ENCODE data around the gene PARG.

The PARG gene

DNA sequence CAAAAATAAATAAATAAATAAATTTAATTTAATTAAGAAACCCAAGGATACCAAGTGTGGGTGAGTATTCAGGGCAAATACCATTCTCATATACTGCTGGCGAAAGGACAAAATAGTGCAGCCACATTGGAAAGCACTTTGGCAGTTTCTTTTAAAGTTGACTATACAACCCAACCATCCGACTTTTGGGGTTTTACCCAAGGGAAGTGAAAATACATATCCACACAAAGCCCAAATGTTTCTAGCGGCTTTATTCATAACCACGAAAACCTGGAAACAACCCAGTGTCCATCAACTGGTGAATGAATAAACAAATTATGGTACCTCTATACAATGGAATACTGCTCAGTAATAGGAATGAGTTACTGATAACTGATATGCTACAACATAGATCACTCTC is 143.6 kb downstream of the PARG start:
- Histone ChIP-seq H3K27me3 (ENCODE audit: insufficient read depth, low read length) (no peaks in the 10 kb centered on the region), H4K8ac (ENCODE audit: low read depth, low read length) (no peak overlapping the region), H3K18ac (ENCODE audit: low read length) (no peak overlapping the region), H3K4me2 (ENCODE audit: low read length) (no peak overlapping the region), H2BK120ac (ENCODE audit: insufficient read depth, low read length, poor library complexity) (no peak overlapping the region), H3K79me2 (ENCODE audit: control insufficient read depth, insufficient read depth, low read length, poor library complexity) (no peaks in the 10 kb centered on the region), H2AK5ac (ENCODE audit: low read length) (no peak overlapping the region), H3K4me1 (ENCODE audit: control insufficient read depth in 1 of 2, insufficient read depth in 2 of 2, low read length in 2 of 2) (no peaks in the 10 kb centered on the region), H3K36me3 (ENCODE audit: control insufficient read depth in 1 of 2, insufficient read depth in 2 of 2, low read length in 2 of 2) (no peaks in the 10 kb centered on the region), H3K14ac (ENCODE audit: low read length) (no peak overlapping the region), H3K9me3 (ENCODE audit: insufficient read depth, low read depth, low read length) (no peaks in the 10 kb centered on the region), H3K79me1 (ENCODE audit: low read length) (no peaks in the 10 kb centered on the region), H2AFZ (ENCODE audit: insufficient read depth, low read length, poor library complexity) (no peak overlapping the region), H3K4me3 (ENCODE audit: low read depth, low read length) (no peak overlapping the region), H4K12ac (ENCODE audit: low read depth, low read length) (no peak overlapping the region), H2BK5ac (ENCODE audit: low read depth, low read length, poor library complexity) (no peak overlapping the region), H4K91ac (ENCODE audit: low read depth, low read length) (no peak overlapping the region), H3K4ac (ENCODE audit: low read depth, low read length) (no peak overlapping the region), H3K9ac (ENCODE audit: low read length) (no peak overlapping the region), H2BK12ac (ENCODE audit: low read length) (no peak overlapping the region), H3K23ac (ENCODE audit: low read length) (no peak overlapping the region), H3K27ac (ENCODE audit: low read depth, low read length) (no peak overlapping the region)
- no peak for DNase-seq
- WGBS (ENCODE audit: extremely low coverage, insufficient coverage, insufficient read length), result no CpG with 5 or more reads among the region's 4 CpGs

GRCh38 chr10:49791100-49791499 is 150.7 kb downstream of the PARG start:
- Histone ChIP-seq H2AK5ac (ENCODE audit: low read length) (no peak overlapping the region), H2BK12ac (ENCODE audit: low read length) (no peak overlapping the region), H3K9ac (ENCODE audit: low read length) (no peak overlapping the region), H3K79me2 (ENCODE audit: control insufficient read depth, insufficient read depth, low read length, poor library complexity) (no peaks in the 10 kb centered on the region), H2BK120ac (ENCODE audit: insufficient read depth, low read length, poor library complexity) (no peak overlapping the region), H3K79me1 (ENCODE audit: low read length) (no peaks in the 10 kb centered on the region), H3K4ac (ENCODE audit: low read depth, low read length) (no peak overlapping the region), H2AFZ (ENCODE audit: insufficient read depth, low read length, poor library complexity) (no peak overlapping the region), H3K18ac (ENCODE audit: low read length) (no peak overlapping the region), H3K9me3 (ENCODE audit: insufficient read depth, low read depth, low read length) (no peaks in the 10 kb centered on the region), H3K23ac (ENCODE audit: low read length) (no peak overlapping the region), H3K4me1 (ENCODE audit: control insufficient read depth in 1 of 2, insufficient read depth in 2 of 2, low read length in 2 of 2) (no peaks in the 10 kb centered on the region), H3K27me3 (ENCODE audit: insufficient read depth, low read length) (no peaks in the 10 kb centered on the region), H3K4me3 (ENCODE audit: low read depth, low read length) (no peak overlapping the region), H4K12ac (ENCODE audit: low read depth, low read length) (no peak overlapping the region), H3K14ac (ENCODE audit: low read length) (no peak overlapping the region), H3K27ac (ENCODE audit: low read depth, low read length) (no peak overlapping the region), H2BK5ac (ENCODE audit: low read depth, low read length, poor library complexity) (no peak overlapping the region), H4K91ac (ENCODE audit: low read depth, low read length) (no peak overlapping the region), H3K4me2 (ENCODE audit: low read length) (no peak overlapping the region), H4K8ac (ENCODE audit: low read depth, low read length) (no peak overlapping the region), H3K36me3 (ENCODE audit: control insufficient read depth in 1 of 2, insufficient read depth in 2 of 2, low read length in 2 of 2) (no peaks in the 10 kb centered on the region)
- no CpG with 5 or more reads among the region's 5 CpGs for WGBS (ENCODE audit: extremely low coverage, insufficient coverage, insufficient read length)
- DNase-seq, result no peak

DNA sequence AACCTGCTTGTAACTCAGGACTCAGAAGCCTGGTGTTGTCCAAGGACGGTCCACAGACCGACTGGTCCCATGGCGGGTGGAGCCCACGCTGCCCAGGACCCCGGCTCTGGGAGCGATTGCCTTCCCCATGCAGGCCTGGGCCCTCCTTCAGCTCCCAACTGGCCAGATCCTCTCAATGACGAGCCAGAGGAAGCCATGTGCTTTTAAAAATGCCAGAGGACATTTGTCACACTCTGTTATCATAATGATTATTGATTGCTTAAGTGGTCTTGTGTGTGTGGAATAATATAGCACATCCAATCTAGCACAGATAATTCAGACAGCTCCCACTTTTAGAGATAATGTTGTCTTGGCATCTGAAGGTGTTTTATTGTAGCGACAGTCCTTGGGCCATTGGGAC is 157.1 kb downstream of the PARG start:
- no peak overlapping the region for H4K8ac ChIP-seq (ENCODE audit: low read depth, low read length)
- no peak overlapping the region for H3K9ac ChIP-seq (ENCODE audit: low read length)
- no peaks in the 10 kb centered on the region for H3K9me3 ChIP-seq (ENCODE audit: insufficient read depth, low read depth, low read length)
- H3K4ac ChIP-seq (ENCODE audit: low read depth, low read length), result no peak overlapping the region
- no peak overlapping the region for H4K91ac ChIP-seq (ENCODE audit: low read depth, low read length)
- WGBS (ENCODE audit: extremely low coverage, insufficient coverage, insufficient read length), result no CpG with 5 or more reads among the region's 8 CpGs
- no peak overlapping the region for H2BK120ac ChIP-seq (ENCODE audit: insufficient read depth, low read length, poor library complexity)
- no peak overlapping the region for H2AFZ ChIP-seq (ENCODE audit: insufficient read depth, low read length, poor library complexity)
- H3K27me3 ChIP-seq (ENCODE audit: insufficient read depth, low read length), result no peaks in the 10 kb centered on the region
- H3K4me2 ChIP-seq (ENCODE audit: low read length), result no peak overlapping the region
- no peak overlapping the region for H2AK5ac ChIP-seq (ENCODE audit: low read length)
- H4K12ac ChIP-seq (ENCODE audit: low read depth, low read length), result no peak overlapping the region
- no peak overlapping the region for H3K14ac ChIP-seq (ENCODE audit: low read length)
- H2BK5ac ChIP-seq (ENCODE audit: low read depth, low read length, poor library complexity), result no peak overlapping the region
- no peaks in the 10 kb centered on the region for H3K4me1 ChIP-seq (ENCODE audit: control insufficient read depth in 1 of 2, insufficient read depth in 2 of 2, low read length in 2 of 2)
- H3K27ac ChIP-seq (ENCODE audit: low read depth, low read length), result no peak overlapping the region
- H3K79me1 ChIP-seq (ENCODE audit: low read length), result no peaks in the 10 kb centered on the region
- no peak overlapping the region for H2BK12ac ChIP-seq (ENCODE audit: low read length)
- H3K36me3 ChIP-seq (ENCODE audit: control insufficient read depth in 1 of 2, insufficient read depth in 2 of 2, low read length in 2 of 2), result no peaks in the 10 kb centered on the region
- H3K79me2 ChIP-seq (ENCODE audit: control insufficient read depth, insufficient read depth, low read length, poor library complexity), result no peaks in the 10 kb centered on the region
- DNase-seq, result no peak
- no peak overlapping the region for H3K23ac ChIP-seq (ENCODE audit: low read length)
- H3K18ac ChIP-seq (ENCODE audit: low read length), result no peak overlapping the region
- no peak overlapping the region for H3K4me3 ChIP-seq (ENCODE audit: low read depth, low read length)

- Histone ChIP-seq H3K4me3 (ENCODE audit: low read depth, low read length) (no peak overlapping the region), H3K27me3 (ENCODE audit: insufficient read depth, low read length) (no peaks in the 10 kb centered on the region)
Measured at GRCh38 chr10:49783645-49784044, 158.2 kb downstream of the PARG start.

More at GRCh38 chr10:49783645-49784044, 158.2 kb downstream of the PARG start:
- H3K18ac ChIP-seq (ENCODE audit: low read length), result no peak overlapping the region
- H2BK12ac ChIP-seq (ENCODE audit: low read length), result no peak overlapping the region
- H2BK120ac ChIP-seq (ENCODE audit: insufficient read depth, low read length, poor library complexity), result no peak overlapping the region
- H2AFZ ChIP-seq (ENCODE audit: insufficient read depth, low read length, poor library complexity), result no peak overlapping the region
- H3K79me2 ChIP-seq (ENCODE audit: control insufficient read depth, insufficient read depth, low read length, poor library complexity), result no peaks in the 10 kb centered on the region
- H4K91ac ChIP-seq (ENCODE audit: low read depth, low read length), result no peak overlapping the region
- no peak for DNase-seq
- H4K8ac ChIP-seq (ENCODE audit: low read depth, low read length), result no peak overlapping the region
- no peaks in the 10 kb centered on the region for H3K9me3 ChIP-seq (ENCODE audit: insufficient read depth, low read depth, low read length)
- H3K4me2 ChIP-seq (ENCODE audit: low read length), result no peak overlapping the region
- H2BK5ac ChIP-seq (ENCODE audit: low read depth, low read length, poor library complexity), result no peak overlapping the region
- no peak overlapping the region for H3K9ac ChIP-seq (ENCODE audit: low read length)
- no peaks in the 10 kb centered on the region for H3K79me1 ChIP-seq (ENCODE audit: low read length)
- H3K4me1 ChIP-seq (ENCODE audit: control insufficient read depth in 1 of 2, insufficient read depth in 2 of 2, low read length in 2 of 2), result no peaks in the 10 kb centered on the region
- H3K4ac ChIP-seq (ENCODE audit: low read depth, low read length), result no peak overlapping the region
- no peak overlapping the region for H4K12ac ChIP-seq (ENCODE audit: low read depth, low read length)
- no peaks in the 10 kb centered on the region for H3K36me3 ChIP-seq (ENCODE audit: control insufficient read depth in 1 of 2, insufficient read depth in 2 of 2, low read length in 2 of 2)
- H3K23ac ChIP-seq (ENCODE audit: low read length), result no peak overlapping the region
- no CpG with 5 or more reads among the region's 5 CpGs for WGBS (ENCODE audit: extremely low coverage, insufficient coverage, insufficient read length)
- H2AK5ac ChIP-seq (ENCODE audit: low read length), result no peak overlapping the region
- no peak overlapping the region for H3K27ac ChIP-seq (ENCODE audit: low read depth, low read length)
- no peak overlapping the region for H3K14ac ChIP-seq (ENCODE audit: low read length)

Measured in trophoblast cell (in vitro differentiated cells and primary cell).